ENCODE data around the gene DDX11.
"Not testable (repeated sequence)": the region's sequence is repeated elsewhere in the genome, so short reads cannot be mapped to it uniquely, and the experiment has no call there.

DDX11 gene

DNA sequence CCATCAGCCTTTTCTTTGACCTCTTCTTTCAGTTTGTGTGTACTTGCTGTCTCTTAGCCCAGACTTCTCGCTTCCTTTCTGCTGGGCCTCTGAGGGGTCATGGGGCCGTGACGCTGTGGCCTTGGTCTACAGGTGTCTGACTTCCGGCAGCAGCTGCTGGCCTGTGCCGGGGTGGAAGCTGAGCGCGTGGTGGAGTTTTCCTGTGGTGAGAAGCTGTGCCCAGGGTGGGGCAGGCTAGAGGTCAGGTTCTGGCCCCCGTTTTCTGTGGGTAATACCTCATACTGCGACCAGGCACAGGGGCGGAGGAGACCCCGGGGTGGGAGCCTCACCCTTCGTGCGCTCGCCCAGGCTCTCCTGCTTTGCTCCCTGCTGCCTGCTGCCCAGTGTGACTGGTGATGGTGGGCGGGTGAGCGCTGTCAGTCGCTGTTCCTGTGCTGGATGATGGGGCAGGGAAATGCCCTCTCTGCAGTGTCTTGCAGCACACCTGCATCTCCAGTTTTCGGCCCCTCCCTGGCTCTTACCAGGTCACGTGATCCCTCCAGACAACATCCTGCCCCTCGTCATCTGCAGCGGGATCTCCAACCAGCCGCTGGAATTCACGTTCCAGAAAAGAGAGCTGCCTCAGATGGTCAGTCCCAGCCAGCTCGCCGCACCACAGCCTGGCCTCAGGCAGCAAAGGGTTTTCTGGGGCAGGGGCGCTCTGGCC lies 27.0 kb downstream of the DDX11 start:
- DNase-seq; in situ Hi-C loops (cut with HindIII; ENCODE audit: low pct_ligation_motif_present, low sequenced_read_pairs); H3K27me3 ChIP-seq (replicated peaks); H3K27ac ChIP-seq; H3K36me3 ChIP-seq (replicated peaks); H3K4me3 ChIP-seq (ENCODE audit: low read depth, low read length): not testable (repeated sequence)

DNA sequence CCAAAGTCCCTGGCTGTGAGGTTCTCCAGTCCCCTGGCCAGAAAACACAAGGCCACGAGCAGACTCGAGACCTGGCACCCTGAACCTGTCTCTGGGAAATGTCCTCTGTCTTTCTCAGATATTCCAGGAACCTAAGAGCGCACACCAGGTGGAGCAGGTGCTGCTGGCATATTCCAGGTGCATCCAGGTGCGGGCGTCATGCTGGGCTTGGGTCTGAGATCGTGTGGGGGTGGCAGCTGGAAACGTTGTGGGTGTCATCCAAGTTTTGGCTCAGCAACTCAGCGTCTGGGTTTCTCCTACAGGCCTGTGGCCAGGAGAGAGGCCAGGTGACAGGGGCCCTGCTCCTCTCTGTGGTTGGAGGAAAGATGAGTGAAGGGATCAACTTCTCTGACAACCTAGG lies 28.5 kb downstream of the DDX11 start:
- H3K27me3 ChIP-seq (replicated peaks); DNase-seq; in situ Hi-C loops (cut with HindIII; ENCODE audit: low pct_ligation_motif_present, low sequenced_read_pairs); H3K4me3 ChIP-seq (ENCODE audit: low read depth, low read length); H3K36me3 ChIP-seq (replicated peaks); H3K27ac ChIP-seq: not testable (repeated sequence)

DNA sequence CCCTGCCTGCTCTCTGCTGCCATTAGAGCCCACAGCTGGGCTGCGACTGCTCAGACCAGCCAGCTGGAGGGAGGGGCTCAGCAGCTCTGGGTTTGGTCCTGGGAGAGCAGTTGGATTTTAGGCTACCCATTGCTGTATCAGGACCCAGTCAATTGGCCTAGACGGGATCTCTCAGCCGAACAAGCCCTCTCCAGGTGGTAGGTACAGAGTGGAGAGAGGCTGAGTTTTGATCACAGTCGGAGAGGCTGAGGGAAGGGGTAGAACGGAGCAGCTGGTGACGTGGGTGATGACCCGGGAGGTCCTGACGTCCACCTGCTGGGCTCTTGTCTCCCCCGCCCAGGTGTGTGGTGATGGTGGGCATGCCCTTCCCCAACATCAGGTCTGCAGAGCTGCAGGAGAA lies 28.9 kb downstream of the DDX11 start:
- in situ Hi-C loops (cut with HindIII; ENCODE audit: low pct_ligation_motif_present, low sequenced_read_pairs); H3K27me3 ChIP-seq (replicated peaks); H3K36me3 ChIP-seq (replicated peaks); DNase-seq; H3K4me3 ChIP-seq (ENCODE audit: low read depth, low read length); H3K27ac ChIP-seq: not testable (repeated sequence)

DNA sequence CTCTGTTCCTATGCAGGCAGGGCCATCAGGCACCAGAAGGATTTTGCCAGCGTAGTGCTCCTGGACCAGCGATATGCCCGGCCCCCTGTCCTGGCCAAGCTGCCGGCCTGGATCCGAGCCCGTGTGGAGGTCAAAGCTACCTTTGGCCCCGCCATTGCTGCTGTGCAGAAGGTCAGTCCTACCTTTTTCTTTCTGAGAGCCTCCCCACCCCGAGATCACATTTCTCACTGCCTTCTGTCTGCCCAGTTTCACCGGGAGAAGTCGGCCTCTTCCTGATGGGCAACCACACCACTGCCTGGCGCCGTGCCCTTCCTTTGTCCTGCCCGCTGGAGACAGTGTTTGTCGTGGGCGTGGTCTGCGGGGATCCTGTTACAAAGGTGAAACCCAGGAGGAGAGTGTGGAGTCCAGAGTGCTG lies 29.9 kb downstream of the DDX11 start:
- H3K27me3 ChIP-seq (replicated peaks); H3K27ac ChIP-seq; H3K4me3 ChIP-seq (ENCODE audit: low read depth, low read length); in situ Hi-C loops (cut with HindIII; ENCODE audit: low pct_ligation_motif_present, low sequenced_read_pairs); DNase-seq; H3K36me3 ChIP-seq (replicated peaks): not testable (repeated sequence)

DNA sequence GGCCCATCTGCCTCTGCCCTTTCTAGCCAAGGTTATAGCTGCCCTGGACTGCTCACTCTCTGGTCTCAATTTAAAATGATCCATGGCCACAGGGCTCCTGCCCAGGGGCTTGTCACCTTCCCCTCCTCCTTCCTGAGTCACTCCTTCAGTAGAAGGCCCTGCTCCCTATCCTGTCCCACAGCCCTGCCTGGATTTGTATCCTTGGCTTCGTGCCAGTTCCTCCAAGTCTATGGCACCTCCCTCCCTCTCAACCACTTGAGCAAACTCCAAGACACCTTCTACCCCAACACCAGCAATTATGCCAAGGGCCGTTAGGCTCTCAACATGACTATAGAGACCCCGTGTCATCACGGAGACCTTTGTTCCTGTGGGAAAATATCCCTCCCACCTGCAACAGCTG lies 30.6 kb downstream of the DDX11 start:
- H3K27ac ChIP-seq; H3K36me3 ChIP-seq (replicated peaks); H3K4me3 ChIP-seq (ENCODE audit: low read depth, low read length); in situ Hi-C loops (cut with HindIII; ENCODE audit: low pct_ligation_motif_present, low sequenced_read_pairs); H3K27me3 ChIP-seq (replicated peaks); DNase-seq: not testable (repeated sequence)

DNA sequence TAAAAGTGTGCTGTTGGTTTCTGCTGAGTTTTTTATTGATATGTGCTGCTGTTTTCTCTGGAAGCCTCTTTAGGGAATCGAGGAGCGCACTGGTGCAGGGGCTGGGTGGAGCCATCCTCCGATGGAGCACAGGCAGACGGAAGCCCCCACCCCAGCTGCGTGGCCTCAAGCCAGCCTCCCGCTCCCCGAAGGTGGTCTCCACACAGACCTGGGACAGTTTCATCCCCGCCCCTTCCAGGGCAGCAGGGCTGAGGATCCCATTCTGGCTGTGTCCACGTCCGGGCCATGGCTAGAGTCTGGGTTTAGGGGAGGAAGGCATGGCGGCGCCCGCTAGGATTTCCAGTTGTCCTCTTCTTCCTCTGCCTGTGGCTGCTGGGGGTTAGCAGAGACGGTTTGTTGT lies 31.1 kb downstream of the DDX11 start:
- H3K27ac ChIP-seq; H3K36me3 ChIP-seq (replicated peaks); H3K4me3 ChIP-seq (ENCODE audit: low read depth, low read length); H3K27me3 ChIP-seq (replicated peaks); DNase-seq; in situ Hi-C loops (cut with HindIII; ENCODE audit: low pct_ligation_motif_present, low sequenced_read_pairs): not testable (repeated sequence)

DNA sequence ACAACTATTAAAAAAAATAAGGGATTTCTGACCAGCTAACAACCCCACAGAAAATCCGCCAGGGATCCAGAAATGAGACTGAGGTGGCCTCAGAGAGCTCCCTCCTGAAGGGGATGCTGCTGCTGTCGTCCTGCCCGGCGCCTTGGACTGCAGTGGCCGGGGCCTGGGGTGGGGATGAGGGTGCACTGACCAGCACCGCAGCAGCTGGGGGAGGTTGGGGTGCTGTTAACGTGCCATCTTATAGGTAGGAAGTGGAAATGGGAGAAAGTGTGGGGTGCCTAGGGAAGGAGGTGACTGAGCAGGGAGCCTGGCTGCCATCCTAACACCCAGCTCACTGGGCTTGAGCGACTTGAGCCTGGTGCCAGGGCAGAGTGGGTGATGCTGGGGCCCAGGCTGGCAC lies 32.0 kb downstream of the DDX11 start:
- Histone ChIP-seq H3K27me3 (replicated peaks) (no peaks in the 10 kb centered on the region), H3K4me3 (ENCODE audit: low read depth, low read length) (no peak overlapping the region), H3K27ac (no peak overlapping the region), H3K36me3 (replicated peaks) (no peaks in the 10 kb centered on the region)
- TF ChIP-seq, protein P1, sequence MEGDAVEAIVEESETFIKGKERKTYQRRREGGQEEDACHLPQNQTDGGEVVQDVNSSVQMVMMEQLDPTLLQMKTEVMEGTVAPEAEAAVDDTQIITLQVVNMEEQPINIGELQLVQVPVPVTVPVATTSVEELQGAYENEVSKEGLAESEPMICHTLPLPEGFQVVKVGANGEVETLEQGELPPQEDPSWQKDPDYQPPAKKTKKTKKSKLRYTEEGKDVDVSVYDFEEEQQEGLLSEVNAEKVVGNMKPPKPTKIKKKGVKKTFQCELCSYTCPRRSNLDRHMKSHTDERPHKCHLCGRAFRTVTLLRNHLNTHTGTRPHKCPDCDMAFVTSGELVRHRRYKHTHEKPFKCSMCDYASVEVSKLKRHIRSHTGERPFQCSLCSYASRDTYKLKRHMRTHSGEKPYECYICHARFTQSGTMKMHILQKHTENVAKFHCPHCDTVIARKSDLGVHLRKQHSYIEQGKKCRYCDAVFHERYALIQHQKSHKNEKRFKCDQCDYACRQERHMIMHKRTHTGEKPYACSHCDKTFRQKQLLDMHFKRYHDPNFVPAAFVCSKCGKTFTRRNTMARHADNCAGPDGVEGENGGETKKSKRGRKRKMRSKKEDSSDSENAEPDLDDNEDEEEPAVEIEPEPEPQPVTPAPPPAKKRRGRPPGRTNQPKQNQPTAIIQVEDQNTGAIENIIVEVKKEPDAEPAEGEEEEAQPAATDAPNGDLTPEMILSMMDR (IDR thresholded peaks at IDR 0.05; ENCODE audit: low read depth, low read length, missing control alignments), result no peak
- no peak for DNase-seq
- in situ Hi-C loops (cut with HindIII; ENCODE audit: low pct_ligation_motif_present, low sequenced_read_pairs), result no loop called here

DNA sequence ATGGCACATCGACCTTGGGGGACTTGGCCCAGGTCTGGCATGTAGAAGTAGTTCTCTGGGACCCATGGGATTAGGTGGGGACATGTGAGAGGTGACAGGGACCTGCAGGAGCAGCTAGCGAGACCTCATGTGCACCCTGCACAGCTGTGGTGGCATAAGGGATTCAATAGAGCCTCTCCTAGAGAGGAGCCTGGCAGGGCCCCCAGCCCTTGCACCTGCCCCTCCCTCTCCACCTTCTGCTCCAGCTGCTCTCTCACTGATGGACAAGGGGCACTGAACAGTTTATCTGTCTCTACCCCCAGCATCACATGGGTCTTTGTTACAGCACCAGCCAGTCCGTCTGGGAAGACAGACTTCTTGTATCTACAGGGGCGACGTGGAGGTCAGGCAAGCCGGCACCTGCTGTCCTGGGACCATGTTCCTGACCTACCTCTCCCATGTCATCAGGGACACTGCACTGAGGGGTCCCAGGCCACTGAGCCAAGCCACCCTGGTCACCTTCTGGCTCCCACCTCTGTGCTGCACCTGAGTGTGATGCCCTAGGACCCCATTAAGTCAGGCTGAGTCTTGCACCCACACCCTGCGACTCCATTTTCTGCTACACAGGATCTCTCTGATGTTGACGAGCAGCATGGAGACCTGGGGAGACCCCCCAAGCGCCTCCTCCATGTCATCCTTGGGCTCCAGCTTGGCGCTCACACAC lies 32.6 kb downstream of the DDX11 start:
- TF ChIP-seq, protein P1 (IDR thresholded peaks at IDR 0.05; ENCODE audit: low read depth, low read length, missing control alignments), result no peak
- in situ Hi-C loops (cut with HindIII; ENCODE audit: low pct_ligation_motif_present, low sequenced_read_pairs), result no loop called here
- no peak overlapping the region for H3K4me3 ChIP-seq (ENCODE audit: low read depth, low read length)
- DNase-seq, result no peak
- no peaks in the 10 kb centered on the region for H3K36me3 ChIP-seq (replicated peaks)
- no peaks in the 10 kb centered on the region for H3K27me3 ChIP-seq (replicated peaks)
- no peak overlapping the region for H3K27ac ChIP-seq

DNA sequence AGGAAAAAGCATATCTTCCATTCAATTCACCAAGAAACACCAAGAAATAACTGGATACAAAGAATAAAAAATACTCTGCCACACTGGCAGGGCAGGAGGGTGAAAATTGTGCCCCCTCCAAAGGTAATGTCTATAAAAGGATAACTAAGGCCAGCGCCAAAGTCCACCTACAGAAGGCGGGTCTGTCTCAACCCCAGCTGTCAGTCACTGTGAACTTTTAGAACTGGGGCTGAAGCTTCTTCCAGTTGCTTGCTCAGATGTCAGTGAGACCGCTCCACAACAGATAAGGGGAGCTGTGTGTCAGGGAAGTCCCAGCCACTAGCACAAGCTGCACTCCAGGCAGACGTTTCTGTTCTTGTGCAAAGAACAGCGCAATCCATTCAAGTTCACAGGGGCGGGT lies 36.1 kb downstream of the DDX11 start:
- H3K27me3 ChIP-seq (replicated peaks); in situ Hi-C loops (cut with HindIII; ENCODE audit: low pct_ligation_motif_present, low sequenced_read_pairs); H3K36me3 ChIP-seq (replicated peaks); DNase-seq; H3K27ac ChIP-seq; H3K4me3 ChIP-seq (ENCODE audit: low read depth, low read length): not testable (repeated sequence)

DNA sequence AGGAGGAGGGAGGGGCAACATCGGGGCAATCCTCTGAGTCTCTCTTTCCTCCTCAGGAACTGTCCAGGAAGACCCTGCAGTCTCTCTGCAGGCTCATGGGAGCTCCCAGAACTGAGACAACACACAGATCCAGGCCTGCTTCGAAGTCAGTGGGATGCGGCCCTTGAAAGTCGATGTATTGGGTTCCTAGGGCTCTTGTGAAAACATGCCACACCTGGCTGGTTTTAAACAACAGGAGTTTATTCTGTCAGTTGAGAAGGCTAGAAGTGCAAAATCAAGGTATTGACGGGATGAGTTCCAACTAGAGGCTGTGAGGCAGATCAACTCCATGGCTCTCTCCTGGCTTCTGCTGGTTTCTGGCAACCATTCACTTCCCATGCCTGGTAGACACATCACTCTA lies 36.6 kb downstream of the DDX11 start:
- in situ Hi-C loops (cut with HindIII; ENCODE audit: low pct_ligation_motif_present, low sequenced_read_pairs); H3K27me3 ChIP-seq (replicated peaks); H3K4me3 ChIP-seq (ENCODE audit: low read depth, low read length); H3K27ac ChIP-seq; H3K36me3 ChIP-seq (replicated peaks); DNase-seq: not testable (repeated sequence)

DNA sequence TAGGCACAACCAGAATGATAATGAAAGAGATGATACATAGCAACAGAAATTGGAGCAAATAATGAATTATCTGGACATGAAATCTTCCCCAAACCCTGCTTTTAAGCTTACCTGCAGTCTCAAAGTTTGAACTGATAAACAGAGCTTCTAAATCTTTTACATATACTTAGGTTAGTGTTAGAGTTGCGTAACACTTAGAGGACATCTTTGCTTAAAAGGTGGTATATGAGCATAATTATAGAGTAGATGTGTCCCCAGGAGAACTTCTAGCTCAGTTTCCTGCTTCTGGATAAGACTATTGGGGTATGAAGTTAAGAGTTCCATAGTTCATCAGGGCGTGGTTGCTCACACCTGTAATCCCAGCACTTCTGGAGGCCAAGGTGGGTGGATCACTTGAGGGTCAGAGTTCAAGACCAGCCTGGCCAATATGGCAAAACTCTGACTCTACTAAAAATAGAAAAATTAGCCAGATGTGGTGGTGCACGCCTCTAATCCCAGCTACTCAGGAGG lies 41.5 kb downstream of the DDX11 start:
- in situ Hi-C loops (cut with HindIII; ENCODE audit: low pct_ligation_motif_present, low sequenced_read_pairs); H3K4me3 ChIP-seq (ENCODE audit: low read depth, low read length); H3K27ac ChIP-seq: not testable (repeated sequence)

DNA sequence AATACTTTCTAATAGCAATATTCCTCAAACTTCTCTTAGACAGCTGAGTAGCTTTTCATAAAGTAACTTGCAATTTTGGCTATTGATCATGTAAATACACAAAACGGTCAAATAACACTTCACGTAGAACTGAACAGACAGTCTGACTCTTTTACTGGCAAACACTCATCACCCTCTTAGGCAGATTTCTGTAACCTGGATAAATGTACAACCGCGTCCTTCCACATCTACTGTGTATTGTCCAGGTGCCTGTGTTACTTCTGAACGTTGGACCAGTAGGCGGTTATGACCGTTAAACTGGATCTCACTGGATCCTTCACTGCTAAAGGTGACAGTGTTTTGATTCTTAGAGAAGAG lies 43.2 kb downstream of the DDX11 start:
- H3K4me3 ChIP-seq (ENCODE audit: low read depth, low read length); H3K27ac ChIP-seq; in situ Hi-C loops (cut with HindIII; ENCODE audit: low pct_ligation_motif_present, low sequenced_read_pairs); H3K36me3 ChIP-seq (replicated peaks); DNase-seq: not testable (repeated sequence)
- H3K27me3 ChIP-seq (replicated peaks), result peaks cover 17% of the 10 kb centered on the region

More for the DNA sequence above, 41.5 kb downstream of the DDX11 start:
- H3K27me3 ChIP-seq (replicated peaks), result peaks cover 17% of the 10 kb centered on the region
- DNase-seq; H3K36me3 ChIP-seq (replicated peaks): not testable (repeated sequence)

Measured in brain microvascular endothelial cell (primary cell).